ENCODE data around the gene BIN1. TPM values are rescaled to one million over a fixed set of nuclear protein-coding genes. Genes with fewer than 3 reads are reported as not detected.

Gene BIN1
- total RNA-seq, 1 donor from 2014 or later, result 33.4 TPM

GRCh38 chr2:127105656-127106456 lies 1.1 kb downstream of the BIN1 start:
- H3K36me3 ChIP-seq, result no peaks in the 10 kb centered on the region
- peak overlapping the region; percentile 71 for H3K27ac ChIP-seq
- peak; percentile 31 for ATAC-seq
- intact Hi-C loops (cut with DNase I), result loop anchor here (5.0 kb wide), 1 partner anchor 39 kb away; no protein-coding TSS in a partner anchor
- no peaks in the 10 kb centered on the region for H3K27me3 ChIP-seq
- peak overlapping the region; percentile 90 for H3K4me3 ChIP-seq
- peak; percentile 77 for DNase-seq
- TF ChIP-seq CTCF (IDR thresholded peaks at IDR 0.05), result peak; percentile 4
- H3K4me1 ChIP-seq, result peaks cover 4% of the 10 kb centered on the region
- H3K9me3 ChIP-seq, result no peaks in the 10 kb centered on the region

GRCh38 chr2:127104881-127105655 lies 1.9 kb downstream of the BIN1 start:
- TF ChIP-seq CTCF (IDR thresholded peaks at IDR 0.05), result no peak
- no peak for DNase-seq
- no peaks in the 10 kb centered on the region for H3K36me3 ChIP-seq
- no peak overlapping the region for H3K27ac ChIP-seq
- peak overlapping the region; percentile 90 for H3K4me3 ChIP-seq
- peaks cover 4% of the 10 kb centered on the region for H3K4me1 ChIP-seq
- H3K27me3 ChIP-seq, result no peaks in the 10 kb centered on the region
- H3K9me3 ChIP-seq, result no peaks in the 10 kb centered on the region
- intact Hi-C loops (cut with DNase I), result loop anchor here (5.0 kb wide), 1 partner anchor 38 kb away; no protein-coding TSS in a partner anchor
- ATAC-seq, result no peak

- H3K36me3 ChIP-seq, result no peaks in the 10 kb centered on the region
- H3K9me3 ChIP-seq, result no peaks in the 10 kb centered on the region
- H3K27ac ChIP-seq, result no peak overlapping the region
- DNase-seq (no peak), ATAC-seq (no peak)
- no peak overlapping the region for H3K4me3 ChIP-seq
- intact Hi-C loops (cut with DNase I), result no loop called here
- H3K27me3 ChIP-seq, result no peaks in the 10 kb centered on the region
- TF ChIP-seq CTCF (IDR thresholded peaks at IDR 0.05), result no peak
- H3K4me1 ChIP-seq, result peaks cover 4% of the 10 kb centered on the region
Observed at GRCh38 chr2:127104166-127104660, 2.7 kb downstream of the BIN1 start.

GRCh38 chr2:127103243-127104165 lies 3.5 kb downstream of the BIN1 start:
- Histone ChIP-seq H3K4me3 (no peak overlapping the region), H3K36me3 (no peaks in the 10 kb centered on the region), H3K9me3 (no peaks in the 10 kb centered on the region), H3K27me3 (no peaks in the 10 kb centered on the region), H3K4me1 (peaks cover 4% of the 10 kb centered on the region), H3K27ac (no peak overlapping the region)
- TF ChIP-seq CTCF (IDR thresholded peaks at IDR 0.05), result no peak
- DNase-seq, result no peak
- intact Hi-C loops (cut with DNase I), result no loop called here
- ATAC-seq, result no peak
